ENCODE measurements around the gene PTPRD. TPM values are rescaled to one million over a fixed set of nuclear protein-coding genes. Genes with fewer than 3 reads are reported as not detected.

The PTPRD gene
- total and polyA plus RNA-seq, 9 of the 15 experiments (the other 6 are each of a cell fraction or from before 2014, with no cell fraction given) = 0.11 TPM; not detected in 8

DNA sequence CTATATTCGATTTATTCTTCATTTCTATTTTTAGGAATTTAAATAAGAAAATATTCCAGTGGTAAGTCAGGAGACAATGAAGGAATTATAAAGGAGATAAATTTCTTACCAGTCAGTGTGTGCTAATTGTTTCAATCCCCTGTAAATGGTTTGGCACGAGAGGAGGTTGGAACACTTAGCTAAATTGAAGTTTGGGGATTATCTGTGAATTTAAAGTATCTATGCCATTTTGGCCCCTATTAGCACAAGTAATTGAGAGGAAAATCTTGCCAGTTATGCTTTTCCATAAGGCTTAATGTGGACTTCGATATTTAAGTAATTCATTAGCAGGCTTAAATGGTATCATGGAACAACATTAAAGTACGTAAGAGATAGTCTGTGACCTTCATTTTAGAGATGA, 860.8 kb downstream of the PTPRD start (continued):
- no peak for TF ChIP-seq CHAMP1 (IDR thresholded peaks at IDR 0.05)

DNA sequence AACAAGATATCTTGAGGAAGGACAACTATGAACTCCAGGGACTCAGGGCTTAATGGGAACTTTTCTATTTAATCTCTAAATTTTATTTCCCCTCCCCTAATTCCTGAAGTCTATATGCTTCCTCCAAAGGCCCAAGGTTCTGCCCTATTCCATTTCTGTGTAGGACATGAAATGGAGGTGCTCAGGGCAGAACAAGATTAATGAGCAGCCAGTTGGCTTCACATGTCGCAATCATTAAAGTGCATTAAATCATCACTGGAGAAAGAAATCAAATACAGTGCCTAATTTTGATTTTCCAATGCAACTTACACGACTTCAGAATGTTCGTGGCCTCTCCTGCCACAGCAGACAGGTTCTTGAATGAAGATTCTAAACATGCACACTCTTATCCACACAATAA, 862.1 kb downstream of the PTPRD start:
- DNase-seq (ENCODE audit: extremely low read depth in 1 of 4, low spot score in 3 of 4) (no peak), FAIRE-seq (no peak), ATAC-seq (no peak)
- ChIA-PET POLR2A (no interaction called here), CTCF (ENCODE audit: low intra/inter-chr PET ratio) (no interaction called here)
- Histone ChIP-seq H3K36me3 (ENCODE audit: control insufficient read depth, insufficient read depth, low read length) (no peaks in the 10 kb centered on the region), H3K79me2 (ENCODE audit: control insufficient read depth, insufficient read depth, low read length) (no peaks in the 10 kb centered on the region), H3K4me2 (ENCODE audit: insufficient read depth, low read length) (no peak overlapping the region), H3K4me3 (no peak overlapping the region), H3K27ac (ENCODE audit: extremely low read depth, low read depth, low read length) (no peak overlapping the region), H3K4me1 (replicated peaks in 1 of 2; ENCODE audit: control insufficient read depth in 2 of 2, insufficient read depth in 2 of 2, low read length in 2 of 2) (no peaks in the 10 kb centered on the region), H3K9me1 (ENCODE audit: control insufficient read depth, insufficient read depth, low read length) (no peaks in the 10 kb centered on the region), H3K9ac (ENCODE audit: insufficient read depth in 1 of 2, low read depth in 2 of 2, low read length in 2 of 2) (no peak overlapping the region), H3K9me3 (replicated peaks; ENCODE audit: control insufficient read depth, insufficient read depth, low read depth, low read length) (no peaks in the 10 kb centered on the region), H4K20me1 (replicated peaks; ENCODE audit: control insufficient read depth, insufficient read depth, low read length) (no peaks in the 10 kb centered on the region), H2AFZ (ENCODE audit: low read depth, low read length) (no peak overlapping the region), H3K27me3 (ENCODE audit: control insufficient read depth in 2 of 2, insufficient read depth in 2 of 2, low read length in 2 of 2) (no peaks in the 10 kb centered on the region)
- in situ Hi-C loops (cut with MboI) (no loop called here), intact Hi-C loops (cut with micrococcal nuclease) (no loop called here)
- 0% methylated on average over 3 of the region's 3 CpGs for WGBS (ENCODE audit: insufficient coverage, low coverage, missing lambda C conversion rate)
- no peak for TF ChIP-seq ZSCAN32 (CRISPR knock-in tag; IDR thresholded peaks at IDR 0.05)
- TF ChIP-seq NEUROD1 (IDR thresholded peaks at IDR 0.05; ENCODE audit: borderline replicate concordance, low read depth, low read length, partially characterized antibody) = no peak
- TF ChIP-seq FOXP1 (CRISPR knock-in tag; IDR thresholded peaks at IDR 0.05) = no peak
- no peak for TF ChIP-seq ZZZ3 (IDR thresholded peaks at IDR 0.05)
- TF ChIP-seq FOXJ2 (tag; IDR thresholded peaks at IDR 0.05) = no peak
- TF ChIP-seq, protein P1, sequence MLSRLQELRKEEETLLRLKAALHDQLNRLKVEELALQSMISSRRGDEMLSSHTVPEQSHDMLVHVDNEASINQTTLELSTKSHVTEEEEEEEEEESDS (CRISPR knock-in tag; IDR thresholded peaks at IDR 0.05) = no peak
- TF ChIP-seq ZBTB1 (CRISPR knock-in tag; IDR thresholded peaks at IDR 0.05; ENCODE audit: borderline replicate concordance, low read depth) = no peak
- no peak for TF ChIP-seq HDAC2 (IDR thresholded peaks at IDR 0.05)
- no peak for TF ChIP-seq TAF15 (IDR thresholded peaks at IDR 0.05; ENCODE audit: low read depth, low read length)
- no peak for TF ChIP-seq TEAD2 (tag; IDR thresholded peaks at IDR 0.05)
- BruUV-seq (replicated peaks) = no TSS peak
